ENCODE measurements around the gene HIRA.

Gene HIRA

DNA sequence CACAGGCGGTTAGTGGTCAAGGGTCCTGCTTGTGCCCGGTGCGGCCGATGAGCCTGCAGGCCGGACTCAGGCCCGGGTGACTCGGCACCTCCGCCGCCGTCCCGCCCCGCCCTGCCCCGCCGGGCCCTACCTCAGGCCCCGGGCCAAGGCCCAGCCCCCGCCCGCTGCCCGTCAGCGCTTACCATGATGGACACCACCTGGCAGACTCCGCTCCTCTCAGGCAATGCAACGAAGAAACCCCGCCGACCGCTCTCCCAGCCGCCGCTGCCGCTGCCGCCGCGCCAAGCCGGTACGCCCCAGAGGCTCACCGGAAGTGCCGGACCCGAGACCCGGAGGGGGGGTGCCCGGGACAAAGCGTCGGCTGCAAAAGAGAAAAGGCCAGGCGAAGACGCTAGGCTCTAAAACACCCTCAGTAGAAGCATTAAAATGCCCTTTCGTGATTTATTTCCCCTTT, 47.4 kb upstream of the HIRA start, which contains the start of gene UFD1:
Gene UFD1 (minus strand): TSS at position 293 of the 454 bp plus-strand sequence. CDS start 108 bp downstream, at position 185.
- H3K4me1 ChIP-seq (ENCODE audit: low read length) = peaks cover 18% of the 10 kb centered on the region
- H3K4me2 ChIP-seq (ENCODE audit: low read length) = peak within 1 kb of the TSS; percentile 97
- peaks cover 54% of the 10 kb centered on the region for H3K79me2 ChIP-seq (ENCODE audit: low read length)
- H3K4me3 ChIP-seq (ENCODE audit: low read length) = peak within 1 kb of the TSS; percentile 85
- H3K27ac ChIP-seq (ENCODE audit: low read length) = peak within 1 kb of the TSS; percentile 85
- peaks cover 25% of the 10 kb centered on the region for H3K36me3 ChIP-seq (replicated peaks; ENCODE audit: low read depth, low read length)
- no peaks in the 10 kb centered on the region for H3K9me3 ChIP-seq (ENCODE audit: insufficient read depth, low read length)
- H2AFZ ChIP-seq (ENCODE audit: low read depth, low read length) = peak within 1 kb of the TSS; percentile 99
- H3K9ac ChIP-seq (ENCODE audit: low read length) = peak within 1 kb of the TSS; percentile 96
- peaks cover 20% of the 10 kb centered on the region for H4K20me1 ChIP-seq (ENCODE audit: insufficient read depth, low read length)
- TF ChIP-seq EZH2phosphoT487 (IDR thresholded peaks at IDR 0.05; ENCODE audit: low read depth) = no peak
- TF ChIP-seq, protein P1, sequence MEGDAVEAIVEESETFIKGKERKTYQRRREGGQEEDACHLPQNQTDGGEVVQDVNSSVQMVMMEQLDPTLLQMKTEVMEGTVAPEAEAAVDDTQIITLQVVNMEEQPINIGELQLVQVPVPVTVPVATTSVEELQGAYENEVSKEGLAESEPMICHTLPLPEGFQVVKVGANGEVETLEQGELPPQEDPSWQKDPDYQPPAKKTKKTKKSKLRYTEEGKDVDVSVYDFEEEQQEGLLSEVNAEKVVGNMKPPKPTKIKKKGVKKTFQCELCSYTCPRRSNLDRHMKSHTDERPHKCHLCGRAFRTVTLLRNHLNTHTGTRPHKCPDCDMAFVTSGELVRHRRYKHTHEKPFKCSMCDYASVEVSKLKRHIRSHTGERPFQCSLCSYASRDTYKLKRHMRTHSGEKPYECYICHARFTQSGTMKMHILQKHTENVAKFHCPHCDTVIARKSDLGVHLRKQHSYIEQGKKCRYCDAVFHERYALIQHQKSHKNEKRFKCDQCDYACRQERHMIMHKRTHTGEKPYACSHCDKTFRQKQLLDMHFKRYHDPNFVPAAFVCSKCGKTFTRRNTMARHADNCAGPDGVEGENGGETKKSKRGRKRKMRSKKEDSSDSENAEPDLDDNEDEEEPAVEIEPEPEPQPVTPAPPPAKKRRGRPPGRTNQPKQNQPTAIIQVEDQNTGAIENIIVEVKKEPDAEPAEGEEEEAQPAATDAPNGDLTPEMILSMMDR (IDR thresholded peaks at IDR 0.05; ENCODE audit: low read depth, low read length) = no peak
- no peaks in the 10 kb centered on the region for H3K27me3 ChIP-seq (ENCODE audit: low read depth, low read length)

DNA sequence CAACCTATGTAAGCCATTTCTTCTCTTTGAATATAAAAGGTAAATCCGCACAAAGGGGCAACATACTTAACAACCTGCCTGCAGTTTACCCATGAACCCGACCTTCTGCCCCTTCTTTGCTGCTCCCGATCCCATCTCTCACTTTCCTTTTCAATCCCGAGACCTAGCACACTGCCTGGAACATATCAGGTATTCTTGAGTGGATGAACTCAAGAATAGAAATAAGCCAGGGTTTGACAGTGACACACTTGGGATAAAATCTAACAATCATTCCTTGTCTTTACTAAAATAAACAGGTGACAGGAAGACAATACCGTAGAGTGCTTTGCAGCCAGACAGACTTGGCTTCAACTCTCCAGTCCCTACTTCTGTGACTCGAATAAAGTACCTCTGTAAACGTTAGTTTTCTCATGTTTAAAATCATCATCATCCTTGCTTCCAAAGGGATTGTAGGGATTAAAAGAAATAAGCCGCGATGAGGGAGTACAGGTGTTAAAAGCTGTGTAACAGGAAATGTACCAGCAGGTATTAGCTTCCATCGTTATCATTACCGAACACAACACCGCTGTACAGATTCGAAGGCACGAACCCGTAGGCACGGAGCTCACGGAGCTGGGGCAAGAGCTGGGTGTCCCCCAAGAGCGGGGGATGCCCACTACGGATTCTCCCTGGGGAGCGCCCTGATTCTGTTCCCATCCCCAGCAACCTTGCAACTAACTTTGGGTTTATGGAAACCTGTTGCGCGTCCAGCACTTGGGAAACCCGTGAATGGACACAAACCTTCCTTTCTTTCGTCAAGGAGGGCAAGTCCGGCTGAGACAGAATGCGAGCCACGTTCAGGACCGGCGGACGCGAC, 46.7 kb upstream of the HIRA start:
- H3K27me3 ChIP-seq (ENCODE audit: low read depth, low read length) = no peaks in the 10 kb centered on the region
- peaks cover 57% of the 10 kb centered on the region for H3K79me2 ChIP-seq (ENCODE audit: low read length)
- H3K4me1 ChIP-seq (ENCODE audit: low read length) = peaks cover 18% of the 10 kb centered on the region
- H3K9ac ChIP-seq (ENCODE audit: low read length) = peak overlapping the region; percentile 96
- H3K4me3 ChIP-seq (ENCODE audit: low read length) = peak overlapping the region; percentile 85
- peak overlapping the region; percentile 85 for H3K27ac ChIP-seq (ENCODE audit: low read length)
- peaks cover 26% of the 10 kb centered on the region for H3K36me3 ChIP-seq (replicated peaks; ENCODE audit: low read depth, low read length)
- no peaks in the 10 kb centered on the region for H3K9me3 ChIP-seq (ENCODE audit: insufficient read depth, low read length)
- peak overlapping the region; percentile 97 for H3K4me2 ChIP-seq (ENCODE audit: low read length)
- TF ChIP-seq, protein P1 (IDR thresholded peaks at IDR 0.05; ENCODE audit: low read depth, low read length) = no peak
- TF ChIP-seq EZH2phosphoT487 (IDR thresholded peaks at IDR 0.05; ENCODE audit: low read depth) = no peak
- peaks cover 20% of the 10 kb centered on the region for H4K20me1 ChIP-seq (ENCODE audit: insufficient read depth, low read length)
- H2AFZ ChIP-seq (ENCODE audit: low read depth, low read length) = peak overlapping the region; percentile 99; the same call in 1 of the 2 replicates

DNA sequence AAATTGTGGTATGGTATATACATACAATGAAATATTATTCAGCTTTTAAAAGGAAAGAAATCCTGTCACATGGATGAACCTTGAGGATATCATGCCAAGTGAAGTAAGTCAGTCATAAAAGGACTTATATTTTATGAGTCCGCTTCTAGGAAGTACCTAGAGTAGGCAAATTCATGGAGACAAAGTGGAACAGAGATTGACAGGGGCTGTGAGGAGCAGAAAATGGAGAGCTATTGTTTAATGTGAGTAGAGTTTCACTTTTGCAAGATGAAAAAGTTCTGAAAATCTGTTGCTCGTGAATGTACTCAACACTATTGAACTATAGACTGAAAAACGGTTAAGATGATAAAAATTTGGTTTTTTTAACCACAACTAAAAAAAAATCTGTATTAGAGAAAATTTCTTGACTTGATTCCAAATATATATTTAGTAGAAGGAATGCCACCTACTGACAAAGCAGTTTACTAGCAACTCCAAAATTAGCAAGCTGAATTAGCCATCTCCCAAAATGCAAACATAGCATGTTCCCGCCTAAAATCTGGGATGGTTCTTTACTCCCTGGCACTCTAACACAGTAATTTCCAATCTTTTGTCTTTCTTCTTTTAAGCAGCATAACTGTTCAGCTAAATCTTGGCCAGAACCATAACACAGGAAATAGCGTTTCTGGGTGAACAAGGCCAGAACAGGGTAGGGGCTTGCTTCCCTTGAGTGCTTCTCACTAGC, 46.0 kb upstream of the HIRA start:
- Histone ChIP-seq H3K4me1 (ENCODE audit: low read length) (peaks cover 18% of the 10 kb centered on the region), H2AFZ (ENCODE audit: low read depth, low read length) (no peak overlapping the region), H3K4me3 (ENCODE audit: low read length) (peak overlapping the region; percentile 85), H3K4me2 (ENCODE audit: low read length) (peak overlapping the region; percentile 97), H3K36me3 (replicated peaks; ENCODE audit: low read depth, low read length) (peaks cover 26% of the 10 kb centered on the region), H3K9me3 (ENCODE audit: insufficient read depth, low read length) (no peaks in the 10 kb centered on the region), H3K27me3 (ENCODE audit: low read depth, low read length) (no peaks in the 10 kb centered on the region), H4K20me1 (ENCODE audit: insufficient read depth, low read length) (peaks cover 20% of the 10 kb centered on the region), H3K27ac (ENCODE audit: low read length) (no peak overlapping the region), H3K79me2 (ENCODE audit: low read length) (peaks cover 57% of the 10 kb centered on the region), H3K9ac (ENCODE audit: low read length) (peak overlapping the region; percentile 96)
- TF ChIP-seq, protein P1 (IDR thresholded peaks at IDR 0.05; ENCODE audit: low read depth, low read length) = peak; percentile 49
- no peak for TF ChIP-seq EZH2phosphoT487 (IDR thresholded peaks at IDR 0.05; ENCODE audit: low read depth)

DNA sequence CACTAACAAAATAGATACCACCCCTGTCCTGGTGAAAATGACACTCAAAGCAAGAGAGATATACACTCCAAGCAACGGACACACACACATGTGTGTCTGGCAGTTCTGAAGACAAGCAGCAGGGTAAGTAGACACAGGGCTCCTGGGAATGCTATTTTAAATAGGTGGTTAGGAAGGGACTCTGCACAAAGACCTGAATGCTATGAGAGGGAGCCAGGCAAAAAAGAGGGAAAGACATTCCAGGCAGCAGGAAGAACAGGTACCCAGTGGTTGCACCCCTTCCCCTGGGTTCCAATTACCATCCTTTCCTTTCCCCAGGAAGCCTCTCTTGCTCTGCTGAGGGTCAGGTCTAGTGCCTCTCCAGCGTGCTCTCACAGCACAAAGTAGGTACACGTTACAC, 44.5 kb upstream of the HIRA start:
- Histone ChIP-seq H4K20me1 (ENCODE audit: insufficient read depth, low read length) (peaks cover 23% of the 10 kb centered on the region), H3K27me3 (ENCODE audit: low read depth, low read length) (no peaks in the 10 kb centered on the region), H3K9me3 (ENCODE audit: insufficient read depth, low read length) (no peaks in the 10 kb centered on the region), H3K27ac (ENCODE audit: low read length) (no peak overlapping the region), H3K4me2 (ENCODE audit: low read length) (no peak overlapping the region), H3K4me1 (ENCODE audit: low read length) (peaks cover 17% of the 10 kb centered on the region), H3K9ac (ENCODE audit: low read length) (no peak overlapping the region), H3K79me2 (ENCODE audit: low read length) (peaks cover 56% of the 10 kb centered on the region), H2AFZ (ENCODE audit: low read depth, low read length) (no peak overlapping the region), H3K36me3 (replicated peaks; ENCODE audit: low read depth, low read length) (peaks cover 30% of the 10 kb centered on the region), H3K4me3 (ENCODE audit: low read length) (no peak overlapping the region)
- TF ChIP-seq, protein P1 (IDR thresholded peaks at IDR 0.05; ENCODE audit: low read depth, low read length) = no peak
- TF ChIP-seq EZH2phosphoT487 (IDR thresholded peaks at IDR 0.05; ENCODE audit: low read depth) = no peak
